SH-SY5Y (cell line): ENCODE results near the gene MCRIP2.

Experiments used
- GATA2 ChIP-seq: IDR thresholded peaks from 2 replicates; pipeline ENCODE4 v1.6.1; 2011; ENCODE audit warnings: mild to moderate bottlenecking, low read depth, low read length
- GATA3 ChIP-seq: IDR thresholded peaks from 2 replicates; pipeline ENCODE4 v1.6.1; 2011; ENCODE audit warnings: low read depth, mild to moderate bottlenecking, low read length, moderate library complexity

DNA sequence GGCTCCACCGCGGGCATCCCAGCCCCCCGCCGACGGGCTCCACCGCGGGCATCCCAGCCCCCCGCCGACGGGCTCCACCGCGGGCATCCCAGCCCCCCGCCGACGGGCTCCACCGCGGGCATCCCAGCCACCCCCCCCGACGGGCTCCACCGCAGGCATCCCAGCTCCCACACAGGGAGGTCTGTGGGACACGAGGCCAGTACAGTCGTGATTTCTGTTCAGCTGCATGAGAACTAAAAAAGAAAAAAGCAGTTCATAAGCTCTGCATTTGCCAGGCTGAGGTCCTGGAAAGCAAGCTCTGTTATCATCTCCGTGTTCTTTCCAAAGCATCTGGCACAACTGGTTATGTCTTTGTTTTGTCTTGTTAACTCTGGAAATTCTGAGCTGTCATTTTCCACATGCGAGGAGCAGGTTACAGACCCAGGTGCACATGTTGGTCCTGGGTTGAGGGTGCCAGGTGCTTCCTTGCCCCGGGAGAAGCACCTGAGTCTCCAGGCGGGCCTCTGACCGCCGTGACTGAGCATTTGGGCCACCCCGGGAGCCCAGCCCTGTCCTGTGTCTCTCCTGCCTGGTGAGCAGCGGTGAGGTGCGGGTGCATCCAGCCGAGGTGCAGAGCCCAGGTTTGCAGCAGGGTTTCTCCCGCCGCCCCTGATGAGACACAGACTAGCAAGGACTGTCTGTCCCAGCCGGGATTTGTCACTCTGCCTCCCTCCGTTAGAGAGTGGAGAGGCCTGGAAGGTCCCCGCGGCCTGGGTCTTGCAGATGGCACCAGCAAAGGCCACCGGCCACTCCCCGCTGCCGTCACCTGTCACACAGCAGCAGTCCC lies 20.7 kb upstream of the MCRIP2 start:
- TF ChIP-seq GATA3, result no peak
- TF ChIP-seq GATA2, result no peak
